Keratinocyte (primary cell): ENCODE measurements around the gene MBTPS1.

ENCODE experiments used
- CTCF ChIP-seq, 3 experiments: IDR thresholded peaks in 1 of 3; conservative IDR thresholded peaks in 1 of 3; optimal IDR thresholded peaks in 1 of 3; 2 replicates in 2 of 3; 3 replicates in 1 of 3; pipeline versions ENCODE3 to v1.5.1; 2011; ENCODE audit warnings: low read length in 3 of 3, mild to moderate bottlenecking in 3 of 3, moderate library complexity in 2 of 3, control low read depth in 1 of 3, inconsistent platforms in 1 of 3; ENCODE audit not compliant: insufficient read depth in 2 of 3; ENCODE audit errors: extremely low read depth in 1 of 3
- EZH2 ChIP-seq: IDR thresholded peaks from one replicate; pipeline ENCODE4 v1.6.1; 2012; ENCODE audit warnings: inconsistent platforms, mild to moderate bottlenecking, low read length, moderate library complexity

- TF ChIP-seq CTCF (optimal IDR thresholded peaks at IDR 0.05 in 1 of 3, IDR thresholded peaks at IDR 0.05 in 1 of 3, conservative IDR thresholded peaks at IDR 0.05 in 1 of 3; ENCODE audit: extremely low read depth in 1 of 3, insufficient read depth in 2 of 3, low read length in 3 of 3): no peak
- no peak for TF ChIP-seq EZH2
Measured at GRCh38 chr16:84045818-84046470, 70.8 kb downstream of the MBTPS1 start.
